RWPE2 (cell line): ENCODE measurements around the gene NOXO1.

Experiments
- ATAC-seq: fragments of 200-7000 bp; cut with Tn5 transposase; 3 replicates; pipeline ENCODE4 v1.9.1; 2021; ENCODE audit warnings: low read depth
- DNase-seq: peaks from one replicate; pipeline ENCODE4 v3.0.0-alpha.2; 2020; ENCODE audit warnings: low spot score
- H3K27ac ChIP-seq: fragments of 450-650 bp; 2 replicates; pipeline ENCODE4 v1.5.1; 2017; ENCODE audit warnings: mild to moderate bottlenecking; ENCODE audit not compliant: poor library complexity, severe bottlenecking
- H3K27me3 ChIP-seq: fragments of 250-450 bp; sonication (Bioruptor Pico); 2 replicates; pipeline ENCODE4 v1.5.1; 2021; ENCODE audit warnings: mild to moderate bottlenecking, moderate library complexity; ENCODE audit not compliant: insufficient read depth, poor library complexity, severe bottlenecking
- H3K36me3 ChIP-seq: fragments of 250-450 bp; sonication (Bioruptor Pico); 2 replicates; pipeline ENCODE4 v1.5.1; 2020; ENCODE audit warnings: low read depth, mild to moderate bottlenecking, moderate library complexity
- H3K4me1 ChIP-seq: fragments of 250-450 bp; sonication (Bioruptor Pico); 2 replicates; pipeline ENCODE4 v1.5.1; 2021; ENCODE audit warnings: mild to moderate bottlenecking, moderate library complexity; ENCODE audit not compliant: insufficient read depth, poor library complexity, severe bottlenecking
- H3K4me3 ChIP-seq: fragments of 250-450 bp; sonication (Bioruptor Pico); 2 replicates; pipeline ENCODE4 v1.5.1; 2021; ENCODE audit warnings: mild to moderate bottlenecking, moderate library complexity; ENCODE audit not compliant: severe bottlenecking
- H3K9me3 ChIP-seq: fragments of 250-450 bp; sonication (Bioruptor Pico); 2 replicates; pipeline ENCODE4 v1.5.1; 2021; ENCODE audit warnings: mild to moderate bottlenecking, moderate library complexity; ENCODE audit not compliant: severe bottlenecking
- CTCF ChIP-seq: fragments of 450-650 bp; IDR thresholded peaks from one replicate; pipeline ENCODE4 v1.5.1; 2017; ENCODE audit warnings: mild to moderate bottlenecking, moderate library complexity; ENCODE audit not compliant: poor library complexity, severe bottlenecking

The NOXO1 gene

GRCh38 chr16:1983544-1984346 is 2.5 kb upstream of the NOXO1 start, which contains the start of gene GFER:
Gene GFER, plus strand, starts transcription at chr16:1984193. Its CDS starts 26 bp downstream, at chr16:1984219.
- ATAC-seq, result peak; percentile 66
- Histone ChIP-seq H3K9me3 (no peaks in the 10 kb centered on the region), H3K4me3 (peak within 1 kb of the TSS; percentile 70), H3K27me3 (no peaks in the 10 kb centered on the region), H3K27ac (peak within 1 kb of the TSS; percentile 47), H3K36me3 (peaks cover 21% of the 10 kb centered on the region), H3K4me1 (peaks cover 5% of the 10 kb centered on the region)
- peak; percentile 50 for TF ChIP-seq CTCF
- DNase-seq, result no peak

- ATAC-seq (no peak), DNase-seq (no peak)
- TF ChIP-seq CTCF, result no peak
- no peaks in the 10 kb centered on the region for H3K9me3 ChIP-seq
- H3K27me3 ChIP-seq, result no peaks in the 10 kb centered on the region
- H3K36me3 ChIP-seq, result peaks cover 28% of the 10 kb centered on the region
- H3K4me3 ChIP-seq, result peak overlapping the region; percentile 70
- H3K4me1 ChIP-seq, result peaks cover 5% of the 10 kb centered on the region
- H3K27ac ChIP-seq, result no peak overlapping the region
Measured at GRCh38 chr16:1982991-1983543, 1.8 kb upstream of the NOXO1 start.

GRCh38 chr16:1982013-1982433 is 754 bp upstream of the NOXO1 start:
- Histone ChIP-seq H3K27ac (no peak overlapping the region), H3K4me3 (no peak overlapping the region), H3K27me3 (no peaks in the 10 kb centered on the region), H3K9me3 (no peaks in the 10 kb centered on the region), H3K36me3 (peaks cover 30% of the 10 kb centered on the region), H3K4me1 (peaks cover 5% of the 10 kb centered on the region)
- no peak for TF ChIP-seq CTCF
- DNase-seq, result no peak
- ATAC-seq, result no peak

- ATAC-seq (no peak), DNase-seq (no peak)
- TF ChIP-seq CTCF, result no peak
- Histone ChIP-seq H3K27me3 (no peaks in the 10 kb centered on the region), H3K27ac (no peak overlapping the region), H3K4me1 (peaks cover 5% of the 10 kb centered on the region), H3K4me3 (no peak overlapping the region), H3K9me3 (no peaks in the 10 kb centered on the region), H3K36me3 (peaks cover 29% of the 10 kb centered on the region)
Measured at GRCh38 chr16:1980770-1981087, 540 bp downstream of the NOXO1 start.
